ENCODE results near the gene TATDN3.

DNA sequence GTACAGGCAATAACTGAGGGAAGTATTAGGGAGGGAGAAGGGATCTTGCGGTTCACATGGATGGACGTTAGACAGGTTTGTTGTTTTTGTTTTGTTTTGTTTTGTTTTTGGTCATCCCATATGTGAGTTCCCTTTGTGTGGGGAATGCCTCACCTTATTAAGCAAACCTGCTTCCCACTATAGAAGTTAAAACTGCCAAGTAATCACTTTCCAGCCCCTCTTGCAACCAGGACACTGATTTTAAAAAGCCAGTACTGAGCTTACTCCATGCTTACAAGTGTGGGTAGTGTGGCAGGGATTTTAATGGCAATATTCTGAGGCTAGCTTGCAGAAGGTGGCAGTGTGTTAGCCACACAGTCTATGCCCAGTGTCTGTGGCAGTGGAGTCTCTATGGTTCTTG is 29.3 kb downstream of the TATDN3 start:
- TF ChIP-seq, protein P1, sequence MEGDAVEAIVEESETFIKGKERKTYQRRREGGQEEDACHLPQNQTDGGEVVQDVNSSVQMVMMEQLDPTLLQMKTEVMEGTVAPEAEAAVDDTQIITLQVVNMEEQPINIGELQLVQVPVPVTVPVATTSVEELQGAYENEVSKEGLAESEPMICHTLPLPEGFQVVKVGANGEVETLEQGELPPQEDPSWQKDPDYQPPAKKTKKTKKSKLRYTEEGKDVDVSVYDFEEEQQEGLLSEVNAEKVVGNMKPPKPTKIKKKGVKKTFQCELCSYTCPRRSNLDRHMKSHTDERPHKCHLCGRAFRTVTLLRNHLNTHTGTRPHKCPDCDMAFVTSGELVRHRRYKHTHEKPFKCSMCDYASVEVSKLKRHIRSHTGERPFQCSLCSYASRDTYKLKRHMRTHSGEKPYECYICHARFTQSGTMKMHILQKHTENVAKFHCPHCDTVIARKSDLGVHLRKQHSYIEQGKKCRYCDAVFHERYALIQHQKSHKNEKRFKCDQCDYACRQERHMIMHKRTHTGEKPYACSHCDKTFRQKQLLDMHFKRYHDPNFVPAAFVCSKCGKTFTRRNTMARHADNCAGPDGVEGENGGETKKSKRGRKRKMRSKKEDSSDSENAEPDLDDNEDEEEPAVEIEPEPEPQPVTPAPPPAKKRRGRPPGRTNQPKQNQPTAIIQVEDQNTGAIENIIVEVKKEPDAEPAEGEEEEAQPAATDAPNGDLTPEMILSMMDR (conservative IDR thresholded peaks at IDR 0.05; ENCODE audit: low read length) = no peak
- no peak for TF ChIP-seq EZH2phosphoT487 (IDR thresholded peaks at IDR 0.05; ENCODE audit: borderline replicate concordance, low read depth, low read length)

Data from OCI-LY7 (cell line).